Testis (tissue), 3 donors: ENCODE results near the gene VWA7. TPM values are rescaled to one million over a fixed set of nuclear protein-coding genes. Genes with fewer than 3 reads are reported as not detected.
"Not testable (repeated sequence)": the region's sequence is repeated elsewhere in the genome, so short reads cannot be mapped to it uniquely, and the experiment has no call there.

Experiments used
- DNase-seq: peaks from one replicate; pipeline ENCODE4 v3.0.0-alpha.2; 2019
- H3K27ac ChIP-seq, 2 donors: fragments of 200-600 bp; sonication (generic); one replicate each; pipeline ENCODE4 v1.5.1; 2019
- H3K27me3 ChIP-seq: fragments of 200-600 bp; sonication (generic); one replicate; pipeline ENCODE4 v1.5.1; 2019
- H3K36me3 ChIP-seq: fragments of 200-600 bp; sonication (generic); one replicate; pipeline ENCODE4 v1.5.1; 2017; ENCODE audit warnings: low read depth; ENCODE audit errors: missing control alignments
- H3K4me1 ChIP-seq: fragments of 200-600 bp; sonication (generic); one replicate; pipeline ENCODE4 v1.5.1; 2019
- H3K4me3 ChIP-seq, 2 donors: fragments of 200-600 bp; sonication (generic); one replicate each; pipeline ENCODE4 v1.5.1; 2017 to 2019
- H3K9me3 ChIP-seq: fragments of 200-600 bp; sonication (generic); one replicate; pipeline ENCODE4 v1.5.1; 2017
- CTCF ChIP-seq, 3 experiments: fragments of 450-650 bp in 2 of 3; fragments of 200-600 bp in 1 of 3; sonication (generic) in 1 of 3; IDR thresholded peaks; one replicate each; pipeline ENCODE4 v1.5.1; 2016 to 2019; ENCODE audit warnings: antibody characterized with exemption in 3 of 3, mild to moderate bottlenecking in 2 of 3, moderate library complexity in 1 of 3
- POLR2A ChIP-seq: fragments of 450-650 bp; IDR thresholded peaks from one replicate; pipeline ENCODE4 v1.6.1; 2017; ENCODE audit warnings: antibody characterized with exemption, mild to moderate bottlenecking, moderate library complexity
- WGBS, 2 donors: methylation state at CpG; one replicate each; pipeline ENCODE4 v1.1.5; 2018; 5-methylcytosine and 5-hydroxymethylcytosine counted together
- intact Hi-C: fragments of 100-400 bp; cut with DNase I; formaldehyde crosslinking; loops from one replicate; pipeline ENCODE4 v1.15.1; 2023; ENCODE audit warnings: low total_unique reads
- polyA plus RNA-seq: library from polyadenylated mRNA; stranded (reverse); fragments of 350-450 nt; fragmentation: Illumina TruSeq; extraction: RNeasy Lipid Tissue Mini Kit (QIAGEN cat#74804); gene quantifications from one replicate; pipeline ENCODE4 v1.2.3, GENCODE V29; 2014; ENCODE audit warnings: low read depth, low replicate concordance; ENCODE audit not compliant: insufficient read depth
- total RNA-seq, 2 donors: library from RNA; depleted of rRNA; stranded (reverse); fragments of >200 nt; gene quantifications; one replicate each; pipeline ENCODE4 v1.2.3, GENCODE V29; 2016

The VWA7 gene
- total and polyA plus RNA-seq, 3 donors from 2014 or later = 2.7 to 6.3 (median 3.1) TPM

GRCh38 chr6:31806470-31807272 is 29.5 kb upstream of the VWA7 start, which contains the start of gene LSM2:
LSM2 (minus strand) TSS chr6:31806966; CDS start chr6:31806757, 209 bp downstream.
- Histone ChIP-seq H3K4me3 (peak within 1 kb of the TSS; percentile 72 to 84), H3K27me3 (no peaks in the 10 kb centered on the region), H3K4me1 (peaks cover 8% of the 10 kb centered on the region), H3K36me3 (no peaks in the 10 kb centered on the region), H3K27ac (peak within 1 kb of the TSS; percentile 97), H3K9me3 (no peaks in the 10 kb centered on the region)
- intact Hi-C loops = no loop called here
- 0 to 1% methylated on average over 36 to 51 of the region's 51 CpGs for WGBS, 2 donors
- DNase-seq = peak; percentile 98
- TF ChIP-seq CTCF (IDR thresholded peaks at IDR 0.05) (peak in 1 of 3 experiments; percentile 29), POLR2A (peak; percentile 63)

GRCh38 chr6:31805939-31806469 is 28.9 kb upstream of the VWA7 start:
- no peaks in the 10 kb centered on the region for H3K9me3 ChIP-seq
- intact Hi-C loops = no loop called here
- H3K36me3 ChIP-seq = no peaks in the 10 kb centered on the region
- peaks cover 8% of the 10 kb centered on the region for H3K4me1 ChIP-seq
- H3K27ac ChIP-seq = peak overlapping the region; percentile 97
- DNase-seq = no peak
- H3K4me3 ChIP-seq = peak overlapping the region; percentile 72 to 84
- WGBS, 2 donors = 8 to 13% methylated on average over 7 of the region's 7 CpGs
- no peak for TF ChIP-seq CTCF (IDR thresholded peaks at IDR 0.05)
- no peak for TF ChIP-seq POLR2A
- H3K27me3 ChIP-seq = no peaks in the 10 kb centered on the region

GRCh38 chr6:31801031-31801927 is 24.2 kb upstream of the VWA7 start:
- intact Hi-C loops, H3K4me1 ChIP-seq, DNase-seq, H3K27me3 ChIP-seq, H3K36me3 ChIP-seq, H3K9me3 ChIP-seq, H3K4me3 ChIP-seq, H3K27ac ChIP-seq: not testable (repeated sequence)
- WGBS, 2 donors = 89 to 94% methylated on average over 8 of the region's 8 CpGs

GRCh38 chr6:31799781-31800180 is 22.7 kb upstream of the VWA7 start:
- Histone ChIP-seq H3K36me3 (no peaks in the 10 kb centered on the region), H3K27ac (no peak overlapping the region), H3K4me3 (no peak overlapping the region), H3K4me1 (peaks cover 6% of the 10 kb centered on the region), H3K9me3 (no peaks in the 10 kb centered on the region), H3K27me3 (no peaks in the 10 kb centered on the region)
- 91 to 95% methylated on average over 12 of the region's 12 CpGs for WGBS, 2 donors
- intact Hi-C loops = no loop called here
- no peak for DNase-seq
- TF ChIP-seq CTCF (IDR thresholded peaks at IDR 0.05) = no peak
- no peak for TF ChIP-seq POLR2A

- intact Hi-C loops = no loop called here
- no peaks in the 10 kb centered on the region for H3K27me3 ChIP-seq
- no peak for DNase-seq
- no peak overlapping the region for H3K27ac ChIP-seq
- H3K9me3 ChIP-seq = no peaks in the 10 kb centered on the region
- peaks cover 13% of the 10 kb centered on the region for H3K4me1 ChIP-seq
- H3K36me3 ChIP-seq = no peaks in the 10 kb centered on the region
- WGBS, 2 donors = 53 to 58% methylated on average over 5 of the region's 5 CpGs
- H3K4me3 ChIP-seq = no peak overlapping the region
- TF ChIP-seq CTCF (IDR thresholded peaks at IDR 0.05) (no peak), POLR2A (no peak)
Measured at GRCh38 chr6:31797588-31797987, 20.5 kb upstream of the VWA7 start.
